ENCODE measurements around the gene MRM3.
"Not testable (repeated sequence)": the region's sequence is repeated elsewhere in the genome, so short reads cannot be mapped to it uniquely, and the experiment has no call there.

Gene MRM3

GRCh38 chr17:750431-751037 lies 31.6 kb upstream of the MRM3 start:
- Histone ChIP-seq H3K27me3 (no peaks in the 10 kb centered on the region), H3K36me3 (peaks cover 17% of the 10 kb centered on the region), H3K9me3 (no peaks in the 10 kb centered on the region), H3K4me1 (no peaks in the 10 kb centered on the region), H3K4me3 (ENCODE audit: low read depth, low read length) (peak overlapping the region; percentile 78)
- TF ChIP-seq CTCF (IDR thresholded peaks at IDR 0.05; ENCODE audit: low read depth, low read length): no peak
- DNase-seq: no peak

GRCh38 chr17:751269-752001 lies 30.7 kb upstream of the MRM3 start:
- Histone ChIP-seq H3K9me3 (no peaks in the 10 kb centered on the region), H3K36me3 (peaks cover 10% of the 10 kb centered on the region), H3K4me1 (no peaks in the 10 kb centered on the region), H3K27me3 (no peaks in the 10 kb centered on the region), H3K4me3 (ENCODE audit: low read depth, low read length) (peak overlapping the region; percentile 78)
- DNase-seq: no peak
- TF ChIP-seq CTCF (IDR thresholded peaks at IDR 0.05; ENCODE audit: low read depth, low read length): no peak

- Histone ChIP-seq H3K4me3 (ENCODE audit: low read depth, low read length) (peak within 1 kb of the TSS; percentile 78), H3K36me3 (peaks cover 6% of the 10 kb centered on the region), H3K27me3 (no peaks in the 10 kb centered on the region), H3K9me3 (no peaks in the 10 kb centered on the region), H3K4me1 (no peaks in the 10 kb centered on the region)
- DNase-seq: peak; percentile 89
- TF ChIP-seq CTCF (IDR thresholded peaks at IDR 0.05; ENCODE audit: low read depth, low read length): peak; percentile 65
These were observed 30.0 kb upstream of the MRM3 start, which contains the start of gene GEMIN4 for GRCh38 chr17:752002-752619. Gene GEMIN4, minus strand, starts transcription at chr17:752264. Its CDS starts 122 bp downstream, at chr17:752142.

- Histone ChIP-seq H3K4me3 (ENCODE audit: low read depth, low read length) (peak overlapping the region; percentile 47), H3K4me1 (no peaks in the 10 kb centered on the region), H3K27me3 (no peaks in the 10 kb centered on the region), H3K36me3 (no peaks in the 10 kb centered on the region; the same call in none of the 2 replicates), H3K9me3 (no peaks in the 10 kb centered on the region)
- DNase-seq: peak; percentile 18
- no peak for TF ChIP-seq CTCF (IDR thresholded peaks at IDR 0.05; ENCODE audit: low read depth, low read length)
These were observed 29.4 kb upstream of the MRM3 start for GRCh38 chr17:752620-753219.

DNA sequence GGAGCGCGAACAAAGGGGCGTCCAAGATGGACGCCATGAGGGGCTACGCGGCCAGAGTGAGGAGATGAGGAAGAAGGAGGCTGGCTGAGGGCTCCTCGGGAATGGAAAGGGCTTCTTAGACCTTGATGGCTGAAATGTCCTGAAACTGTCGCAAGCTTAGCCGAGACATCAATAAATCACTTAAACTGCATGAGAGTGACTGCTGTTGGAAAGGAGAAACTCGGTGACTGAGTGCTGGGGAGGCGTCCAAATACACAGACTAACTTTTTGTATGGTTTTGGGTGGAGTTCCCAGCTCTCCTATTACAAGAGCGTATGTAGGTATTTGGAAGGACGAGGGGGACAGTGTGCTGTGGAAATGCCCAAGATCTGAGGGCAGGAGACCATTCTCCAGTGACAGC lies 28.7 kb upstream of the MRM3 start:
- Histone ChIP-seq H3K4me3 (ENCODE audit: low read depth, low read length) (no peak overlapping the region), H3K9me3 (no peaks in the 10 kb centered on the region), H3K27me3 (no peaks in the 10 kb centered on the region), H3K36me3 (no peaks in the 10 kb centered on the region), H3K4me1 (no peaks in the 10 kb centered on the region)
- no peak for TF ChIP-seq CTCF (IDR thresholded peaks at IDR 0.05; ENCODE audit: low read depth, low read length)
- no peak for DNase-seq

DNA sequence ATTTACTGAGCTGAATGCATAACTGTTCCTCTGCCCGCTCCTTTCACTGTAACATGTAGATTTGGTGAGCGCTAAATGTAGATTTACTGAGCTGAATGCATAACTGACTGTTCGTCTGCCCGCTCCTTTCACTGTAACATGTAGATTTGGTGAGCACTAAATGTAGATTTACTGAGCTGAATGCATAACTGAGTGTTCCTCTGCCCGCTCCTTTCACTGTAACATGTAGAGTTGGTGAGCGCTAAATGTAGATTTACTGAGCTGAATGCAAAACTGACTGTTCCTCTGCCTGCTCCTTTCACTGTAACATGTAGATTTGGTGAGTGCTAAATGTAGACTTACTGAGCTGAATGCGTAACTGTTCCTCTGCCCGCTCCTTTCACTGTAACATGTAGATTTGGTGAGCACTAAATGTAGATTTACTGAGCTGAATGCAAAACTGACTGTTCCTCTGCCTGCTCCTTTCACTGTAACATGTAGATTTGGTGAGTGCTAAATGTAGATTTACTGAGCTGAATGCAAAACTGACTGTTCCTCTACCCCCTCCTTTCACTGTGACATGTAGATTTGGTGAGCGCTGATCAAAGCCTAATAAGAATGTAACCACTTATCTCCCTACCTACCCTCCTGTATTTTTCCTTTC lies 26.7 kb upstream of the MRM3 start:
- not testable (repeated sequence) for DNase-seq

DNA sequence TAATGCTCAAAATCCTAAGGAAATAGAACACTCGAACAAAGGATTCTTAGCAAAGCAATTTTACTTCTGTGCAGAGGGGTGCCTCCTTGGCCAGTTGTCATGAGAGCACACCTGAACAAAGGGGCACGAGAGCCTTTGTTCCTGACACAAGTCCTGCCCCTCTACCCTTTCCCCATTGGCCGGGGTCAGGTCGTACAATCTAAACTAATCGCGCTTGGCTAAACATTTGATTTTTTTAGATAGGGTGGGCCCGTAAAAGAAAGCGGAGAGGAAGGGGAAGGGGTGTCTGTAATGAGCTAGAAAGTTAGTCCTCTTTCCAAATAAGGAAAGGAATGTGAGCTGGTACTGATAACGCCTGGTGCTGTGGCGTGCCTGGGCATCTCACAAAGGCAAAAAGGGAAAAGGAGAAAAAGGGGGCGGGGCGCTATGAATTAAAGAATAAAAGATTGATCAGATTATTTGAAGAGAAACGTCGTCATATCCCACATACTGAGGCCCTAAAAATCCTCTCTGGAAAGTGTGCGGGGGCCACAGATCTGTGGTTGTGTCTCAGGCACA lies 26.1 kb upstream of the MRM3 start:
- not testable (repeated sequence) for H3K27me3 ChIP-seq; H3K9me3 ChIP-seq; DNase-seq; H3K4me1 ChIP-seq; H3K4me3 ChIP-seq (ENCODE audit: low read depth, low read length); H3K36me3 ChIP-seq

More for the DNA sequence above, 26.7 kb upstream of the MRM3 start:
- H3K27me3 ChIP-seq; H3K4me1 ChIP-seq; H3K36me3 ChIP-seq; H3K9me3 ChIP-seq; H3K4me3 ChIP-seq (ENCODE audit: low read depth, low read length): not testable (repeated sequence)
